ENCODE measurements around the gene ACTL6B. TPM values are rescaled to one million over a fixed set of nuclear protein-coding genes. Genes with fewer than 3 reads are reported as not detected.
A peak's percentile ranks its signal among the peaks of the same experiment; 100 is the strongest.

ACTL6B gene
- total and polyA plus RNA-seq, 9 of the 15 experiments (the other 6 are each of a cell fraction or from before 2014, with no cell fraction given), result not detected

- TF ChIP-seq REST (IDR thresholded peaks at IDR 0.05; ENCODE audit: borderline replicate concordance), result peak; percentile 77
- peak; percentile 80 for TF ChIP-seq REST (CRISPR knock-in tag; IDR thresholded peaks at IDR 0.05; ENCODE audit: low read depth)
- TF ChIP-seq HNRNPLL (IDR thresholded peaks at IDR 0.05; ENCODE audit: low read depth, low read length, poor library complexity, severe bottlenecking), result no peak
- peak; percentile 53 for TF ChIP-seq ARID1B (IDR thresholded peaks at IDR 0.05)
- 0 out of 2 replicates have a peak, but pooled peaks have one; percentile 9 for TF ChIP-seq FOSL1 (tag; conservative IDR thresholded peaks at IDR 0.05)
- TF ChIP-seq TBL1XR1 (IDR thresholded peaks at IDR 0.05; ENCODE audit: low read length in 2 of 2), result no peak
- TF ChIP-seq DEAF1 (CRISPR knock-in tag; IDR thresholded peaks at IDR 0.05), result peak; percentile 64; the same call in 1 of the 2 replicates
- TF ChIP-seq ARID2 (IDR thresholded peaks at IDR 0.05), result peak; percentile 76; the same call in 1 of the 2 replicates
- peak; percentile 84; the same call in 1 of the 2 replicates for TF ChIP-seq SRSF3 (IDR thresholded peaks at IDR 0.05; ENCODE audit: insufficient read depth, low read length)
- peak; percentile 88; the same call in 1 of the 2 replicates for TF ChIP-seq HOMEZ (CRISPR knock-in tag; IDR thresholded peaks at IDR 0.05)
- peak; percentile 61 for TF ChIP-seq MYNN (IDR thresholded peaks at IDR 0.05)
- no peak for TF ChIP-seq MYNN (CRISPR knock-in tag; IDR thresholded peaks at IDR 0.05)
- no peak for TF ChIP-seq ZNF766 (CRISPR knock-in tag; conservative IDR thresholded peaks at IDR 0.05)
- peak; percentile 59 for TF ChIP-seq SMARCE1 (IDR thresholded peaks at IDR 0.05)
- no peak for TF ChIP-seq ZNF232 (CRISPR knock-in tag; IDR thresholded peaks at IDR 0.05)
- TF ChIP-seq ZKSCAN1 (IDR thresholded peaks at IDR 0.05; ENCODE audit: low read depth, low read length), result 0 out of 2 replicates have a peak, but pooled peaks have one; percentile 9
- TF ChIP-seq FOXM1 (IDR thresholded peaks at IDR 0.05; ENCODE audit: low read depth), result no peak
- no peak for TF ChIP-seq FOXM1 (CRISPR knock-in tag; IDR thresholded peaks at IDR 0.05; ENCODE audit: low read depth)
- no peak for TF ChIP-seq TCFL5 (CRISPR knock-in tag; conservative IDR thresholded peaks at IDR 0.05)
Measured at GRCh38 chr7:100705320-100705752, 49.1 kb upstream of the ACTL6B start (continued).

Measured in K562 (cell line).